OCI-LY3 (cell line): Measurements from ENCODE around the gene ULK1.
"Not testable (repeated sequence)": the region's sequence is repeated elsewhere in the genome, so short reads cannot be mapped to it uniquely, and the experiment has no call there.

Experiments used
- H2AFZ ChIP-seq: fragments of 200-600, 300-600 bp; shearing (Covaris generic); 2 replicates; pipeline ENCODE4 v1.6.0; 2014; ENCODE audit warnings: antibody characterized with exemption, low read depth, low read length
- H3K27ac ChIP-seq: fragments of 200-600, 300-600 bp; sonication (generic); 2 replicates; pipeline ENCODE4 v1.5.1; 2014; ENCODE audit warnings: mild to moderate bottlenecking, low read length, moderate library complexity, mixed read lengths
- H3K27me3 ChIP-seq: fragments of 200-600, 300-600 bp; sonication (generic); 2 replicates; pipeline ENCODE4 v1.6.1; 2014; ENCODE audit warnings: low read depth, low read length, mixed read lengths
- H3K36me3 ChIP-seq: fragments of 200-600, 300-600 bp; sonication (generic); replicated peaks from 2 replicates; pipeline ENCODE3; 2014; ENCODE audit warnings: low read depth, low read length, mixed read lengths
- H3K4me1 ChIP-seq: fragments of 300-600, 200-600 bp; sonication (generic); 2 replicates; pipeline ENCODE4 v1.6.1; 2014; ENCODE audit warnings: low read length, mixed read lengths
- H3K4me2 ChIP-seq: fragments of 200-600, 300-600 bp; sonication (generic); 2 replicates; pipeline ENCODE4 v1.6.1; 2014; ENCODE audit warnings: low read length, mixed read lengths
- H3K4me3 ChIP-seq: fragments of 300-600, 200-600 bp; sonication (generic); 2 replicates; pipeline ENCODE4 v1.5.1; 2014; ENCODE audit warnings: antibody characterized with exemption, mild to moderate bottlenecking, low read length, moderate library complexity
- H3K79me2 ChIP-seq: fragments of 300-600, 200-600 bp; shearing (Covaris generic); 2 replicates; pipeline ENCODE4 v1.6.1; 2014; ENCODE audit warnings: mild to moderate bottlenecking, low read length, mixed read lengths
- H3K9ac ChIP-seq: fragments of 300-600, 200-600 bp; shearing (Covaris generic); 2 replicates; pipeline ENCODE4 v1.6.0; 2014; ENCODE audit warnings: mild to moderate bottlenecking, low read length, moderate library complexity
- H3K9me3 ChIP-seq: fragments of 200-600, 300-600 bp; shearing (Covaris generic); 2 replicates; pipeline ENCODE4 v1.6.1; 2014; ENCODE audit warnings: low read length, mixed read lengths; ENCODE audit not compliant: insufficient read depth
- H4K20me1 ChIP-seq: fragments of 200-600, 300-600 bp; sonication (generic); 2 replicates; pipeline ENCODE4 v1.6.1; 2016; ENCODE audit warnings: low read length, mixed read lengths; ENCODE audit not compliant: insufficient read depth
- EZH2phosphoT487 ChIP-seq: fragments of 200-600 bp; shearing (Covaris generic); IDR thresholded peaks from 2 replicates; pipeline ENCODE4 v1.6.1; 2018; ENCODE audit warnings: antibody characterized with exemption, mixed run types, low read depth
- TF ChIP-seq, protein P1 (sequence below): fragments of 200-600, 300-600 bp; sonication (generic); IDR thresholded peaks from 2 replicates; pipeline ENCODE4 v1.5.1; 2014; ENCODE audit warnings: antibody characterized with exemption, low read length, low read depth

The ULK1 gene

GRCh38 chr12:131869871-131870418, 24.5 kb upstream of the ULK1 start:
- TF ChIP-seq, protein P1, sequence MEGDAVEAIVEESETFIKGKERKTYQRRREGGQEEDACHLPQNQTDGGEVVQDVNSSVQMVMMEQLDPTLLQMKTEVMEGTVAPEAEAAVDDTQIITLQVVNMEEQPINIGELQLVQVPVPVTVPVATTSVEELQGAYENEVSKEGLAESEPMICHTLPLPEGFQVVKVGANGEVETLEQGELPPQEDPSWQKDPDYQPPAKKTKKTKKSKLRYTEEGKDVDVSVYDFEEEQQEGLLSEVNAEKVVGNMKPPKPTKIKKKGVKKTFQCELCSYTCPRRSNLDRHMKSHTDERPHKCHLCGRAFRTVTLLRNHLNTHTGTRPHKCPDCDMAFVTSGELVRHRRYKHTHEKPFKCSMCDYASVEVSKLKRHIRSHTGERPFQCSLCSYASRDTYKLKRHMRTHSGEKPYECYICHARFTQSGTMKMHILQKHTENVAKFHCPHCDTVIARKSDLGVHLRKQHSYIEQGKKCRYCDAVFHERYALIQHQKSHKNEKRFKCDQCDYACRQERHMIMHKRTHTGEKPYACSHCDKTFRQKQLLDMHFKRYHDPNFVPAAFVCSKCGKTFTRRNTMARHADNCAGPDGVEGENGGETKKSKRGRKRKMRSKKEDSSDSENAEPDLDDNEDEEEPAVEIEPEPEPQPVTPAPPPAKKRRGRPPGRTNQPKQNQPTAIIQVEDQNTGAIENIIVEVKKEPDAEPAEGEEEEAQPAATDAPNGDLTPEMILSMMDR, result no peak
- no peak for TF ChIP-seq EZH2phosphoT487

DNA sequence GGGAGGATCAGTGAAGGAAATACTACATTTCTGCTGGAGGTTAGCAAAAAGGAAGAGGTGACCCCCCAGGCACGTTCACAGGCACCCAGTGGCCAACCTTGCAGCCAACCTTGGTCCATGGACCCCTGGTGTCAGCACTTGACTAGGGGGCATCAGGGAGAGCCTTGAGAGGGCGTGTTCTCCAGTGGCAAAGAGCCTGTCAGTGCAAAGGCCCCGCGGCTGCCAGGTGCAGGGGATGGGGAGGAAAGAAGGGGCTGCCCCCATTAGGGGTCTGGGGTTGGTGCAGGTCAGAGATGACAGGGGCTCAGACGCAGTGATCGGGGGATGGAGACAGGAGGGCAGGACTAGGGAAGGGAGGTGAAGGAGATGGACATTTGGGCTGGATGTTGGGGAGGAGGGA, 22.7 kb upstream of the ULK1 start:
- Histone ChIP-seq H3K9ac (no peak overlapping the region), H3K4me2 (no peak overlapping the region), H3K79me2 (no peaks in the 10 kb centered on the region), H3K27me3 (no peaks in the 10 kb centered on the region), H3K27ac (no peak overlapping the region), H2AFZ (no peak overlapping the region), H3K9me3 (no peaks in the 10 kb centered on the region), H3K36me3 (no peaks in the 10 kb centered on the region), H4K20me1 (no peaks in the 10 kb centered on the region), H3K4me1 (no peaks in the 10 kb centered on the region), H3K4me3 (no peak overlapping the region)
- no peak for TF ChIP-seq EZH2phosphoT487
- TF ChIP-seq, protein P1, result no peak

More at GRCh38 chr12:131869871-131870418, 24.5 kb upstream of the ULK1 start:
- Histone ChIP-seq H2AFZ (no peak overlapping the region), H3K4me2 (no peak overlapping the region), H3K9ac (no peak overlapping the region), H4K20me1 (no peaks in the 10 kb centered on the region), H3K27me3 (no peaks in the 10 kb centered on the region), H3K4me3 (no peak overlapping the region), H3K4me1 (no peaks in the 10 kb centered on the region), H3K36me3 (no peaks in the 10 kb centered on the region), H3K79me2 (no peaks in the 10 kb centered on the region), H3K9me3 (no peaks in the 10 kb centered on the region), H3K27ac (no peak overlapping the region)

GRCh38 chr12:131872154-131873051, 22.0 kb upstream of the ULK1 start:
- Histone ChIP-seq H3K27ac (no peak overlapping the region), H3K27me3 (no peaks in the 10 kb centered on the region), H3K36me3 (no peaks in the 10 kb centered on the region), H3K4me3 (no peak overlapping the region), H3K79me2 (no peaks in the 10 kb centered on the region), H2AFZ (no peak overlapping the region), H4K20me1 (no peaks in the 10 kb centered on the region), H3K4me1 (no peaks in the 10 kb centered on the region), H3K9me3 (no peaks in the 10 kb centered on the region), H3K9ac (no peak overlapping the region), H3K4me2 (no peak overlapping the region)
- TF ChIP-seq, protein P1, result no peak
- TF ChIP-seq EZH2phosphoT487, result no peak

DNA sequence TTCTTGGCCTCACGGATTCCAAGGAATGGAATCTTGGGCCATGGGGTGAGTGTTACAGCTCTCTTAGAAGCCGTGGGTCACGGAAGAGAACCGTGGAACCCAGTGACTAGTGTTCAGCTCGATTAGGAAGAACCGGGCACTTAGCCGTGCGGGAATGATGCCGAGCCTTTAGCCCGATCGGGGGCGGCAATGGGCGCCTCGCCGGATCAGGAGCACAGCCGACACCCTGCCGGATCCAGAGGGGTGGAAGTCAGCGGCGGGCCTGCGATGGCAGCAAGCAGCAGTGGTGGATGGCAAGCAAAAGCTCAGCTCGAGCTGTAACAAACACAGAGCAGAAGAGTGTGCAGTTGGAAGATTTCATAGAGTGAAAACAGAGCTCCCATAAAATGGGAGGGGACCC, 21.1 kb upstream of the ULK1 start:
- TF ChIP-seq EZH2phosphoT487, result no peak
- TF ChIP-seq, protein P1, result no peak
- Histone ChIP-seq H2AFZ (no peak overlapping the region), H3K27ac (no peak overlapping the region), H3K27me3 (peaks cover 7% of the 10 kb centered on the region; the same call in 1 of the 2 replicates), H4K20me1 (no peaks in the 10 kb centered on the region), H3K79me2 (no peaks in the 10 kb centered on the region), H3K9ac (no peak overlapping the region), H3K4me1 (no peaks in the 10 kb centered on the region), H3K9me3 (no peaks in the 10 kb centered on the region), H3K36me3 (no peaks in the 10 kb centered on the region), H3K4me2 (no peak overlapping the region), H3K4me3 (no peak overlapping the region)

DNA sequence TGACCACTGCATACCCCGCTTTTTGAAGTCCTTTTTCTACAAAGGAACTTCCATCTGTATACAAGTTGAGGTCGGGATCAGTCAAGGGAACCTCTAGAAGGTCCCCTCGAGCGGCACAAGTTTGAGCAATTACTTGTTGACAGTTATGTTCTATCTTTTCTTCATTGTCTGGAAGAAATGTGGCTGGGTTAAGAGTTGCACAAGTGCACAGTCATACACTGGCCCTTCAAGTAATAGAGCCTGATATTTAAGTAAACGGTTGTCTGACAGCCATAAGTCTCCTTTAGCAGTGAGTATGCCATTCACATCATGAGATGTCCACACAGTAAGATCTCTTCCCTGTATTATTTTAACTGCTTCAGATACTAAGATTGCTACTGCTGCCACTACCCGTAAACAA, 19.4 kb upstream of the ULK1 start:
- not testable (repeated sequence) for H3K4me1 ChIP-seq, H4K20me1 ChIP-seq, H2AFZ ChIP-seq, H3K36me3 ChIP-seq, H3K4me3 ChIP-seq, H3K79me2 ChIP-seq, H3K9me3 ChIP-seq, H3K4me2 ChIP-seq, H3K9ac ChIP-seq, H3K27ac ChIP-seq
- H3K27me3 ChIP-seq, result peaks cover 19% of the 10 kb centered on the region

- not testable (repeated sequence) for H3K36me3 ChIP-seq, H3K9me3 ChIP-seq, H3K27ac ChIP-seq, H3K4me1 ChIP-seq, H2AFZ ChIP-seq, H4K20me1 ChIP-seq, H3K9ac ChIP-seq, H3K79me2 ChIP-seq, H3K4me2 ChIP-seq, H3K4me3 ChIP-seq
- H3K27me3 ChIP-seq, result peaks cover 19% of the 10 kb centered on the region
Measured at GRCh38 chr12:131877216-131877615, 17.2 kb upstream of the ULK1 start.
